Activated naive CD4-positive, alpha-beta T cell treated with anti-CD3 and anti-CD28 coated beads, Interleukin-2, amount 50 U/mL, for 16 hours (primary cell): ENCODE measurements around the gene FUT3.
A peak's percentile ranks its signal among the peaks of the same experiment; 100 is the strongest.

Experiments
- DNase-seq: peaks from one replicate; pipeline ENCODE4 v3.0.0-alpha.2; 2020

Gene FUT3

DNA sequence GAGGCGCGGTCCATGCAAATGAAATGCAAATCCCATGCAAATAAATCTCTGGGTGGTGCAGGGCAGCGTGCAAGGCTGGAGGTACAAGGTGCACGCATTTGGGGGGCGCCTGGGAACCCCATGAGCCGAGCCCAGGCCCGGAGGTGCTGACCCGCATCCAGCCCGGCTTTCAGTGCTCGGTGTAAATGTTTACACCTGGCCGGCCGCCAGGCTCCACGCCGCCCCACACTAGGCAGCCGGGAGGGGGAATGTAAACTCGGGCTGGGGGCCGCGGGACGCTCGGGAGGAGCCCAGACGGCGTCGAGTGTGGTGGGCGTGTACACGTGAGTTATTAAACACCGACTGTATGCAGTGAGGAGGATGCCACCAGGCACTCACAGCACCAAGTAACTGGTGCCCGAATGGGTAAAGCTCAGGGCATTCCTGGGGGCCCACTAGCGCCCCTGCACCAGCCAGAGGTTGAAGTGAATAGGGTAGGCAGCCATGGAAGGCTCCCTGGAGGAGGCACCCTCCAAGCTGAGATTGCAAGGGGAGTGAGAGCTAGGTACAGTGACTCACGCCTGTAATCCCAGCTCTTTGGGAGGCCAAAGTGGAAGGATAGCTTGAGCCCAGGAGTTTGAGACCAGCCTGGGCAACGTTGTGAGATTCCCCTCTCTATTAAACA, 28.9 kb downstream of the FUT3 start:
- DNase-seq: no peak

DNA sequence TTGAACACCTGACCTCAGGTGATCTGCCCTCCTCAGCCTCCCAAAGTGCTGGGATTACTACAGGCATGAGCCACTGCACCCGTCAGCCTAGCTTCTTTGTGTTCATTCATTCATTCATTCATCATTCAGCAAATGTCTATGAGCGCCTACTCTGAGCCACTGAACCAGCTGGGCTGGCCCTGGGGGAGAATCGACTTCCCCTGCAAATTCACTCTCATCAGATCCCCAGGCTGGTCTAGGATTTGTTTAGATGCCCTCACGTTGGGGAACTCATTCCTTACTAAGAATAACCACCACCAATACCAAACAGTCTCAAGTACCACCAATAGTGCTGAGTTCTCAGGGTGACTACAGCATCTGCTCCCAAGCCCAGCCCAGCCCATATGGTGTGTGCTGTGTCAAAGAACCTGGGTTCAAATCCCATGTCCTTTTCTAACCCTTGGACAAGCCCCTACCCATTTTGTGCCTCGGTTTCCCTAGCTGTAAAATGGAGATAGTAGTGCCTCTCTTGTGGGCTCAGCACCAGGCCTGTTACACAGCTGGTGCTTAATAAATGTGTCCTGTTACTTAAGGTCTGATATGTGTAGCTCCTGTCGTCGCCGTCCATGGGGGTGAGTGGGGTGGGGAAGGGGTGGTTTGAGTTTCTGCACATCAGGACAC, 29.6 kb downstream of the FUT3 start:
- DNase-seq: no peak

DNA sequence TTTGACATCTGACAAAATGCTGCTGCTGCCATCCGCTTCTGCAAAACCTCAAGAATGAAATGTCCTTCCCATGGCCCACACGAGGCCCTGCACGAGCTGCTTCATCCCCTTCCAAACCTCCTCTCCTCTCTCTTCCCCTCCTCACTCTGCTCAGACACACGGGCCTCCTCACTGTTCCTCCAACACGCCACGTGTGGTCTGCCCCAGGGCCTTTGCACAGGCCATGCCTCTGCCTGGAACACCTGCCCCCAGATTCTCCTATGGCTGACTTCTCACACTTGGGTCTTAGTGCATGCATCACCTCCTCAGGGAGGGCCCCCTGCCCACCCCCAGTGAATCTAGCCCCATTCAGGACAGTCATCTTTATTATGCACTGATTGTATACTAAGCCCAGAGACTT, 30.5 kb downstream of the FUT3 start:
- DNase-seq: no peak

DNA sequence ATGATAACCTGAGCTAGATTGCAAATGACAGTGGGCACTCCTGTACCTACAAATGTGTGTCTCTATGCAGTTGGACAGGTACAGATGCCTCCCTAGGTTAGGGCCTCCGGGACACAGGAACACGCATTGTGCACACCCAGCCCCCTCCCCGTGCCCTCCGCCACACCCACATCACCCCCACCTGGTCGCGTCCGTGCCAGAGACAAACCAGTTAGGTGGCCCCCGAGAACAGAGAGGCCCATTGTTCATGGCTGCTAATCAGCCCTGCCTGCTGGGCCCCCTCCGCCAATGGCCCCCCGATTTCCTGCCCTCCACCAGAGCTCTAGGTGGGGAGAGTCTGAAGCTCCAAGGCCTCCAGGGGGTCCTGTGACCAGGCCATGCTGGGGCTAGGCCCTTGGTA, 32.7 kb downstream of the FUT3 start:
- DNase-seq: no peak

DNA sequence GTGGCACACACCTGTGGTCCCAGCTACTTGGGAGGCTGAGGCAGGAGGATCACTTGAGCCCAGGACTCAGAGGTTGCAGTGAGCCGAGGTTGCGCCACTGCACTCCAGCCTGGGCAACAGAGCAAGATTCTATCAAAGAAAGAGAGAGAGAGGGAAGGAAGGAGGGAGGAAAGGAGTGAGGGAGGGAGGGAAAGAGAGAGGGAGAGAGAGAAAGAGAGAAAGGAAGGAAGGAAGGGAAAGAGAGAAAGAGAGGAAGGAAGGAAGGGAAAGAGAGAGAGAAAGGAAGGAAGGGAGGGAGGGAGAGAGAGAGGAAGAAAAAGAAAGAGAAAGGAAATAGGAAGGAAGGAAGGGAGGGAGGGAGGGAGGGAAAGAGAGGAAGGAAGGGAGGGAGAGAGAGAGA, 34.0 kb downstream of the FUT3 start:
- DNase-seq: no peak

DNA sequence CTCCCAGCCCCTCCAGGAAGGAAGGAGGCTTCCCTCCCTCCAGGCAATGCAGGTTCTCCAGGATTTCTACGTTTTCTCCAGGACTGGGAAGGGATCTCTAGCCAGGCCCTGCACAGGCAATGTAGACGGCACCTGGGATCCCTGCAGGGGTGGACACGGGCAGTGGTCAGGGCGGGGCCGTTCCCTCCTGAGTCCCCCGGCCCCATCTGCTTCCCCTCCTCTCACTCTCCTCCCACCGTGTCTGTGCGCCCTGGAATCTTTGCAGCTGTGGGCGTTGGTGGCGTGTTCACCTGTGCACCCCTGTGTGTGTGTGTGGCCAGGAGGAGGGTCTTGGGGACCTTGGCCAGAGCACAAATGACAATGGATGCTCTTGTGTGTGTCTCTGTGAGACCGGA, 36.4 kb downstream of the FUT3 start:
- no peak for DNase-seq

DNA sequence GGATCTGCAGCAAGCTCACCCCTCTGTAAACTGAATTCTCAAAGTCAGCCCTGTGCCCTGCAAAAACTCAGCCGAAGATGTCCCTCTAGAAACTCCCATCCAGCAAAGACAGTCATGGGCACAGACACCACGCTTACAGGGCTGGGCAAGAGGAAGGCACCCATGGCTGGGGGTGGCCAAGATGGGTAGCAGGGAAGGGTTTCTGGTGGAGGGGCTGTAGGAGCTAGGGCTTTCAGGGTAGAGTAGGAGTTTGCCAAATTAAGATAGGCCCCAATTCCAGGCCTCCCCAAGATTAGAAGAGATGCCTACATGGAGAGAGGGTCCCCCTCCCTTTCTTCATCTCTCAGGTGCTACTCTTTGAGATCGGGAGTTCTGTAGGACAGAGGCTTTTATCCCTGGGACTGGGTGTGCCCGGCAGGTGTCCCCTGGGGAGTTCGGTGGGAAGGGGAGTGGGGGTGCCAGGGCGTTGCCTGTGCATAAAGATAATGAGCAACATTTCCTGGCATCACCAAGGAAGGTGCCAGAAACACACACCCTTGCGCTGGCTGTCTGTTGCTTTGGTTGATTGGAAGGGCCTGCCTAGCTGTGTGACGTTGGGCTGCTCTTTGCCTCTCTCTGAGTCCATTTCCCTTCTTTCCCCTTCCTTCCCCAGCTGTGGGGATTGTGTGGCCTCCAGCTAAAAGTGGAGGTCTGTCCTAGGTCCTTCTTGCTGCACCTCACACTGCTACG, 37.0 kb downstream of the FUT3 start:
- DNase-seq: no peak

DNA sequence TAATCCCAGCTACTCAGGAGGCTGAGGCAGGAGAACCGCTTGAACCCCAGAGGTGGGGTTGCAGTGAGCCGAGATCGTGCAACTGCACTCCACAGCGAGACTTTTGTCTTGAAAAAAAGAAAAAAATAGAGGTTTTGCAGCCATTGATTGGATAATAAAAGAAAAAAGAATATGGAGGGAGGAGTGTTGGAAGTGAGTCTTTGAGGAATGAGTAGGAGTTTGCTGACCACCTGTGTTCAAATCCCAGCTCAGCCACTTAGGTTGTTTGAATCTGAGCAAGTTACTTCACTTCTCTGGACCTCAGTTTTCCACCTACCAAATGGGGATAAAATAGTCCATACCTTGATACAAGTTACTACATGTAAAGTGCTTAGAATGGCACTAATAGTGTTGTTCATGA, 40.1 kb downstream of the FUT3 start:
- DNase-seq: no peak

DNA sequence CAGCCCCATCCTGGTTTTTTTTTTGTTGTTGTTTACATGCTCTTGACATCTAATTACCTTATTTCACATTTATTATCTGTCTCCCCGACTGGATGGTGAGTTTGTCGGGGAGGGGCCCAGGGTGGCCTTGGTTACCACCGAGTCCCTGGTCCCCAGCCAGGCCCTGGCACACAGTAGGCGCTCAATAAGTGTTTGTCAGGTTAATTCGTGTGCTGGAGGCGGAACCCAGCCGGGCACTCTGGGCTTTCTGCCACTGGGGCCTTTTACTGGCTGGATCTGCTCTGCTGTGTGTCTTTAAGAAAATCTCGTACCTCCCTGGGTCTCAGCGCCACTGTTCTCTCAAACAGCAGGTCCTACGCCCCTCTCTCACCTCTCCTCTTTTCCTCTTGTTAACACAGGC, 41.8 kb downstream of the FUT3 start:
- DNase-seq: no peak

DNA sequence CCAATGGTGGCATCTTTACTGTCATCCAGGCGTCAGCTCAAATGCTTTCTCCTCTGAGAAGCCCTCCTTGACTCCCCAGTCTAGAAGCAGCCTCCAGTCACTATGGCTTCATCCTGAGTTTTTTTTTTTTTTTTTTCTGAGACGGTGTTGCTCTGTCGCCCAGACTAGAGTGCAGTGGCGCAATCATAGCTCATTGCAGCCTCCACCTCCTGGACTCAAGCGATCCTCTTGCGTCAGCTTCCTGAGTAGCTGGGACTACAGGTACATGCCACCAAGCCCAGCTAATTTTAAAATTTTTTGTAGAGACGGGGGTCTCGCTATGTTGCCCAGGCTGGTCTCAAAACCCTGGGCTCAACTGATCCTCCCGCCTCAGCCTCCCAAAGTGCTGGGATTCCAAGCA, 42.2 kb downstream of the FUT3 start:
- DNase-seq: no peak

DNA sequence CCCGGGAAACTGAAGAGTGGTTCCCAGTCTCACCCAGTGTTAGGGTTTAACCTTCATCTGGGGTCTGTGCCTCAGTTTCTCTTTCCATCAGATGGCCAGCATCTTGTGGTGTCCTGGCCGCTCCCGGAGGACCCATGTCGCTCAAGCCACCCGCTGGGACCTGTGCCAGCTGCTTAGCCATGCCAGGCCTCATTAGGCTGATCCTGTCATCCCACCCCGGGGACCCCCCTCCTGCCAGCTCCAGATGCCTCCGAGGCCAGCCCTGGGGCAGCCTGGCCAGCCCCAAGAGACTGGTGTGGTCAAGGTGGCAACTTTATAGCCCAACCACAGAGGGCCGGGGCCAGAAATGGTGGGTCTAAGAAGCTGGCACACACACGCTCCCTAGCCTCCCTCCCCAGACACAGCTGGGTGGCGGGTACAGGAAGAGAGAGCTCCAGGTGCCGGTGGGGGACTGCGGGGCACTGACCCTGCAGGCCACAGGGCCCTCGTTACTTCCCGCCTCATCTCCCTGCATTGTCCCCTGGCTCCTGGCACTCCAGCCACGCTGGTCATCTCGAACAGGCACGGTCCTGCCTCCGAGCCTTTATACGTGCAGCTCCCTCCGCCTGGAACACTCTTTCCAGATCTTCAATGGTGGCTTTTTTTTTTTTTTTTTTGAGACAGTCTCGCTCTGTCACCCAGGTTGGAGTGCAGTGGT, 43.0 kb downstream of the FUT3 start:
- no peak for DNase-seq

DNA sequence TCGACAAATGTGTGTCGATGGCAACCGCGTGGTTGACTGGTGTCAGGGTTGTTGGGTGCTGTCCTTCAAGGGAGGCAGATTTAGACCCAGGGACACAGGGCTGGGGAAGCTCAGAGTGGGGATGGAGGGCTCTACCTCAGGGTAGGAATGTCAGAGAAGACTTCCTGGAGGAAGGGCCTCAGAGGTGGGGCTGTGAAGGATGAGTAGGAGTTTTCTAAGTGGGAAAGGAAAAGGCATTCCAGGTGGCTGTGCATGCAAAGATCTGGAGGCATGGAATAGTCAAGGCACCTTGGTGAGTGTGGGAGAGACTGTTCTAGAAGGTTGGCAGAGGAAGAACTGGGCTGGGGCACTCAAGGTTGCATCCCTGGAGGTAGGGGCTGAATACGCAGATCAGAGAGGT, 44.3 kb downstream of the FUT3 start:
- DNase-seq: no peak

DNA sequence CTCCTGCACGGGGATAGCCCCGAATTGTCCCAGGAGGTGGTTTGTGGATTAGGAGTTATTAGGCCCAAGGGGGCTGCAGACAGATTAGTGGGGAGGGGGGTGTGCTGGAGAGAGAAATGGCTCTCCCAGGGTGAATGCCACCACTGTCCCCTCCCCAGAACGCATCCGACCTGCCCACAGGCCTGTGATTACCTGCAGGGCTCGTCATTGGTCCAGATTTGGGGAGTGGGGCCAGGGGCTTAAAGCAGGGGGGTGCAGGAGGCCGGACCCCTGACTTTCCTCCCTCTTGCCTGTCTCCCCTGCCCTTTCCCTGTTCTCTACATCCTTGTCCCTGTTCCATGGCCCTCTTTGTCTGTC, 45.1 kb downstream of the FUT3 start:
- no peak for DNase-seq

DNA sequence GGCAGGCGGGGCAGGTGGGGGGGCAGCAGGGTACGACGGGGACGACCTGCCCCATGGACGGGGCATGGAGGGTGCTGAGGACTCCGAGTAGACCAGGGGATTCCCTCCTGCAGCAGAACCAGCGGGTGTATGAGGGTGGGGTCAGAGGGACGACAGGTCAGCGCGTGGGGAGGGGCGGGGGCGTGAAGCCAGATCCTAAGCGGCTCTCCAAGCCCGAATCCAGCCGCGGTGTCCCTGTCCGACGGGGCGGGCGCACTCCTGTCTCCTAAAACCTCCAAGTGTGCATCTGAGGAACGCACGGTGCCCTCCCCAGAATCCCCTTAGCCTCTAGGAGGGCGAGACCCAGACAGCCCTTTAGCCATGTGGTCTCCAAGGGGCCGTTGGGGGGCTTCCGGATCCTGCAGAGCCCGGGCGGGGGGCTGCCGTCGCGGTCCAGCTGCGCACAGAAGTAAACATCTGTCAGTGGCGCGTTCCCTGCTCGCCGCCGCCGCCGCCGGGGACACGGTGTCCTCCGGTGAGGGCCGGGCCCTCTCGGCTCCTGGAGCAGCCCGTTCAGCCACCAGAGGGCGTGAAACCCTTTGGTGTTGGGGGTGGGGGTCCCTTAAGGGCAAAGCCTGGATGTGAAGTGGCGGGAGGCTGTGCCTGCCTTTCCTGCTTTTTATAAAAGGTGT, 45.7 kb downstream of the FUT3 start:
- peak; percentile 72 for DNase-seq

DNA sequence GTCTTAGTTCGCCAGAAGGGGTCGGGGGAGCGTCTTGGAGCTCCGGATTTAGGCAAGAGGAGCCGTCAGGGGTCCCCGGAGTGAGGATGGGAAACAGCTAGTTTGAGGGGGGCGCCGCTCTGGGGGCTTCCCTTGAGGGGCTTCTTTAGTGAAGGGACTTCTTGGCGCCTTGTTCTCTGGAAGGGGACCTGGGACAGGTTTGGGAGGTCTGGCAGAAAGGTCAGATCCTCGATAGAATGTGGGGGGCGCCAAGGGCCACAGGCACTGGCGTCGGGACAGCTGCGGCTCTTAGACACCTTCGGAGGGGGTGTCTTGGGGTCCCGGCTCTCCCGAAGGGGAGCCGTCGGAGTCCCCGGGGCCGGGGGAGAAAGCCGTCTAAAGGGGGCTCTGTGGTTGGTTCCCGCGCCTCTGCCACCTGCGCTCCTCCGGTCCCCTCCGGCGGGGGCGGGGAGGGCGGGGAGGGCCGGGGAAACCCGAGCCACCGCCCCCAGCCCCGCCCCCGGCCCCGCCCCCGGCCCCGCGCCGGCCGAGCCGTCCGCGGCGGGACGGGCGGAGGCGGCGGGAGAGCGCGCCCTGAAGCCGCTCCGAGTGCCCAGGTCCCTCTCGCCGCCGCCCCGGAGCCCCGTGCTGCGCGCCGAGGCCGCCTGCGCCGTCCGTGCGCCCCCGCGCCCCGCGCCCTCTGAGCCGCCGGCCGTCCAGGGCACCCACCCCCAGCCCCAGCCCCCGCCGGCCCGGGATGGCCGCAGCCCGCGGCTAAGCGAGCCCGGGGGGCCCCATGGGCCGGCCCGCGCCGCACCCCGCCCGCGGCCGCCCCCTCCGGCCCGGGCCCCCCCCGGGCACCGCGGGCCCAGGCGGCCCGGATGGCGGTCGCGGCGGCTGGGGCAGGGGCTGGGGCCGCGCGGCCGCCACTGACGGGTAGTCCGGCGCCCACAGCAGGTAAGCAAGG, 46.5 kb downstream of the FUT3 start, which contains the start of gene NRTN:
NRTN (plus strand) TSS at position 552 of the 946 bp plus-strand sequence. CDS start 19,099 bp downstream, outside the sequence.
- DNase-seq: peak; percentile 61

DNA sequence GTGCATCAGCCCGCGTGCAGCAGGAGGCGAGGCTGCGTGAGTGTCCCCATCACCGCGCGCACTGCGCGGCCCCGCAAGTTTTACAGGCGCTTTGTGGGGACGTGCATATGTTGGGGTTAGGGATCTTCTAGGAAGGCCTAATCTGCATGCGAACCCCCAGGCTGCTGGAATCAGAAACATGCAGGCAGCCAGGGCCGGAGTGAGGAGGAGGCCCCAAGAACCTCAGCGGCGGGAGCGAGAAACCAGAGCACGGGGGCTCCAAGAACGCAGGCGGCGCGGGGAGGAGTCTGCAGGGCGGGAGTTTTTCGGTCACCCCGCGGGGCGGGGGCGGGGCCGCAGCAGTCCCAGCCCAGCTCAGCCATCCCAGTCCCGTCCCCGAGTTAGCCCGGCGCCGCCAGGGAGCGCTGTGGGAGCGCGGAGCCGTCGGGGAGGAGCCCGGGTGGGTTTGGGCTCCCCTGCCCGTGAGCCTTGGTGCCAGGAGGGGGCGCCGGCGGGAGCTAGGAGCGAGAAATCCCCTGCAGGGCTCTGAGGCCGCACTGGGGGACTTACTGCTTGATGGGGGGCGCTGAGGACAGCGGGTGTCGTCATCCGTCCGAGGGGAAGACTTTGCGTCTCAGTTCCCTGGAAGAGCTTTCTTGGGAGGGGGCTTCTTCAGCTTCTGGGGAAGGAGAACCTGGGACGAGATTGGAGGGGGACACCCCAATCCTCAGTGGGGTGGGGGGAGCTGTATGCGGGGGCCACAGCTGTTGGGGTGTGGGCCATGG, 47.3 kb downstream of the FUT3 start:
- DNase-seq: peak; percentile 94

DNA sequence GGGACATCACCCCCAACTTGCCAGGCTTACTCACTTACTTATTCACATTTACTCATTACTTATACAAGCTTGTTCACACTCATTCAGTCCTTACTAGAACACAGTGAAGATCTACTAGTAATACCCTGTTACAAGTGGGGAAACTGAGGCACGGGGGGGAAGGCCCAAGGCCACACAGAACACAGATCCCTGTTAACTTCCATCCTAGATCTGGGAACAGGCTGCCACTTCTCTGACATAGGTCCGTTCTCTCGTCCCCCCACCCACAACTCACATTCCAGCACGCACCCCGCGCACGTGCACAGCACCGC, 47.9 kb downstream of the FUT3 start:
- no peak for DNase-seq

DNA sequence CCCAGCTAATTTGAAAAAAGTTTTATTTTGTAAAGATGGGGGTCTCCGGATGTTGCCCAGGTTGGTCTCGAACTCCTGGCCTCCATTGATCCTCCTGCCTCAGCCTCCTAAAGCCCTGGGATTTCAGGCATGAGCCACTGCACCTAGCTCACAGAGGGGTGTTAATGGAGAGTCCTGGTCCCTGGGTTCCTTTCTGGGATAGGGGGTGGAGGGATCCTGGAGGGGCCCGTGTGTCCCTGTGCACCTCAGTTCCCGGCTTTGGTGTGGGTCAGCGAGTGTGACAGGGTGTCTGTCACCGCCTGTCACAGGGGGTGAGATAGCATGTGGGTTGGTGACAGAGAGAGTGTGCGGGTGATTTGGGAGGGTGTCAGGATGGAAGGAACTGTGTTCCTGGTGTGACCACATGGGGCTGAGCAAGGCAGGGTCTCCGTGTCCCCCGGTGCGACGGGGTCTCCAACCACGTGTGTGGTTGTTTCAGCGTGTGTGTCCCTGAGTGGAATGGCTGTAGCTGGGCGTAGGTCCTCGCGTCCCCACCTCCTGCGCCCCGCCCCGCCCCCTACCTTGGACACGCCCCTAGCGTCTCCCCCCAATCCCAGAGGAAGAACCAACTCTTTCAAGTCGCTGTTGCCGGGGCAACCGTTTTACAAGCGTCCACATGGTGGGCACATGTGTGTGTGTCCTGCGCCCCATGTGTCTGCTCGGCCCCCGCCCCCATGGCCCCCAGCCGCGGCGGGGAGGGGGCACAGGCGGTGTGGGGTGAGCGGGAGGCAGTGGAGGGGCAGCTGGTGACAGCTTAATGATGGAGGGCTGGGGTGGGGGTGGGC, 49.2 kb downstream of the FUT3 start:
- no peak for DNase-seq

DNA sequence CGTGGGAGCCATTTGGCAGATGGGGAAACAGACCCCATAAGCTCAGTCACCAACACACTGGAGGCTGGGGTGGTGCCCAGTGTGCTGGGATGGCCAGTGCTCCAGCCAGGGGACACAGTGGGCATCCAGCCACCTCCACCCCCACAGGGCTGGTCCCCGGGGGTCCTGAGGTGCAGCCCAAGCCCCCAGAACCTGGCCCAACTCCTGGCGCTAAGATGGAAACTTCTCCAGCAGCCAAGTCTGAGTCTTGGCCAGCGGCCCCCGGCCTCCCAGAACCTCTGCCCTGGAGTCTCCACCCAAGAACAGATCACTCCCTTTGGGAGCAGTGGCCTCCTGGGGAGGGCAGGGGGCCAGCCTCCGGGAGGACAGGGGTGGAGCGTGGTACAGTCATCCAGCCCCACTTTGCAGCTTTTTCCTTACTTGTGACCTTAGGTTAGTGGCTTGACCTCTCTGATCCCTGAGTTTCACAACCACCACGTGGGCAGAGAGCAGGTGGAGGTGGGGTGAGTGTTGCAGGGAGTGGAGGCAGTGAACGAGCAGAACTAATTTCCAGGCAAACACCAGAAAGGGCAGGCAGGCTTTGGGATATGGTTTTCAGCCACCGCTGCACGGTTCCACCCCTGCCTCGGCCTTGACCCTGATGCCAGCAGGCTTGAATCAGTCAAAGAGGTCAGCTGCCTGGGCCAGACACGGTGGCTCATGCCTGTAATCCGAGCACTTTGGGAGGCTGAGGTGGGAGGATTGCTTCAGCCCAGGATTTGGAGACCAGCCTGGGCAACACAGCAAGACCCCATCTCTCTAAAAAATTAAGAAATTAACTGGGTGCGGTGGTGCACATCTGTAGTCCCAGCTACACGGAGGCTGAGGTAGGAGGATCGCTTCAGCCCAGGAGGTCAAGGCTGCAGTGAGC, 50.6 kb downstream of the FUT3 start:
- no peak for DNase-seq
